ENCODE results near the gene CPA4. TPM values are rescaled to one million over a fixed set of nuclear protein-coding genes. Genes with fewer than 3 reads are reported as not detected.

CPA4 gene
- total RNA-seq, 1 donor from 2014 or later = 0.59 TPM

DNA sequence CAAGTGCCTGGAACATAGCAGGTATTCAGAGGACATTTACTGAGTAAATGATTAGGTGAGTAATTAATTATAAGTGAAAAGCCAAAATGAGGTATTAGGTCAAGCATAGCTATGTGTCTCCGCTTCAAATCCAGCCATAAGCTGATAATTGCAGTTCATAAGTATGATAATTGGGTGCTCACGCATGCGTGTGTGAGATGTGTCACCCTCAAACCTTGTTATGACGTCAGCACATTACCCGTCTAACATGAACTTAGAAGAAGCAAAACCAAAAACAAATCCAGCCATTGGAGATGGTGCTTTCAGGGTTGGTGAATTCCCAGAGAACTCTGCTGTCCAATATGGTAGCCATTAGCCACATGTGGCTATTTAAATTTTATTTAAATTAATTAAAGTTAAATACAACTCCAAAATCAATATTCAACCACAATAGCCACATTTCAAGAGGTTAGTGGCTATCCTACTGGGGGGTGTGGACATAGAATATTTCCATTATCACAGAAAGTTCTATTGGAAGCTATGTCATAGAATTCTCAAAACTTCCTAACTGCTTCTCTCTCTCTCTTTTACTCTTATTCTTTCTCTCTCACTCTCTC is 51.4 kb downstream of the CPA4 start, which contains the start of gene CPA5:
CPA5 (plus strand) TSS at position 546 of the 596 bp plus-strand sequence. CDS start 1,670 bp downstream, outside the sequence.
- no peak for DNase-seq (ENCODE audit: low read depth, low spot score)

DNA sequence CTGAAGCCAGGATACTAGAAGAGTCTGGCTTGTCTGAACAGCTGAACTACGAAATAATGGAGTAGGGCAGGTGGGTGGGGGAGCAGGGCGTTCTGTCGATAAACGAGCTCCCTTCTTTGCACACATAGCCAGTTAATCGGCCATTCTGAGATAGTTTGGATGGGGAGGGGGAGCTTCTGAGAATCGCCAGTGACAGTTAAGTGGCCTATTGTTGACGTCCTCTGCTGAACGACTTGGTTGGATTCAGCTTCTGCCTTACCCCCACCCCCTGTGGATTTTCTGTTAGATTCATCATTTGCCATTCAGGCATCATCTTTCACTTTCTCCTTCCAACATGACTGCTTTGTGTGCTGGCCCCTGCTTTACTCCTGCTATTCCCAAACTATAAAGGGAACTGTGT is 52.2 kb downstream of the CPA4 start:
- DNase-seq (ENCODE audit: low read depth, low spot score) = no peak

DNA sequence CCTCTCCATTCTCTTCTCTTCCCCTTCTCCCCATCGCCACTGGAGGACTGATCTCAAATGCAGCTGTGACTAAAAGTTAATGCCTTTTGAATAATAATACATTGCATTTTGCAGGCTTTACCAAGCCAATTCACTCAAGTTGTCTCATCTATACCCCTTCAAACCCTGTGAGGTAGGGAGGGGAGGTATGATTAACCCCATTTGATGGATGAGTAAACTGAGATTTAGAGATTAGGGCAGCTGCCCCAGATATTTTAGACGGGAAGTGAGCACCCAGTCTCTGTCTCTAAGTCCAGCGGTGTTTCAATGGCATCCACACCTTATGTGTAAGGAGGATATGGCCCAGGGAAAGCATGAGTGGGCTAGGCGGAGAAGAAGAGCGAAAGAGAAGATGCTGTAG is 52.8 kb downstream of the CPA4 start:
- no peak for DNase-seq (ENCODE audit: low read depth, low spot score)

DNA sequence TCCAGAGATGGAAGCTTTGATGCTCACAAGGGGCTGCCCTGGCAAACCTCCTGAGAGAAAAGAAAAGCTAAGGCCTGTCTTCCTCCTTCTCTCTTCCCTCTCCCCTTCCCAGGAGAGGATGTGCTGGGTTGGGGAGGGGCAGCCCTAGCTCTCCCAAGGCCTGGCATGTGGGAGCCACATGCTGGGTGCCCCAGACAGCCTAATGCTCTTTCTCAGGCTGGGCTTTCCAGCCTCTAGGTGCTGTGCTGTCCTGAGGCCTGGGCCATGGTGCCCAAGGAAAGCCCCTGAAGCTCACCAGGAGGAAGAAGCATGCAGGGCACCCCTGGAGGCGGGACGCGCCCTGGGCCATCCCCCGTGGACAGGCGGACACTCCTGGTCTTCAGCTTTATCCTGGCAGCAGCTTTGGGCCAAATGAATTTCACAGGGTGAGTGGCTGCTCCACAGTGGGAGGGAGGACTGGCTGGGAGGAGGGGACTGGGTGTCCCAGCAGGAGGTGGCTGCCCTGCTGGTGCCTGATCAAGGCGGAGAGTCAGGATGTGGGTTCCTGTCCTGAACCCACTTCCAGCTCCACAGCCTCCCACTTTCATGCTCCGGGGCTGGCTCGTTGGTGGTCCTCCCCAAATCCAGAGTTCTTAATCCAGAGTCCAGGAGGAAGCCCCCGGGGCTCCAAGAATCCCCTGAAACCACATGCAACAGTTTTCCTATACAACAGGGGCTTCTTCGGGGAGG is 53.4 kb downstream of the CPA4 start:
- no peak for DNase-seq (ENCODE audit: low read depth, low spot score)

DNA sequence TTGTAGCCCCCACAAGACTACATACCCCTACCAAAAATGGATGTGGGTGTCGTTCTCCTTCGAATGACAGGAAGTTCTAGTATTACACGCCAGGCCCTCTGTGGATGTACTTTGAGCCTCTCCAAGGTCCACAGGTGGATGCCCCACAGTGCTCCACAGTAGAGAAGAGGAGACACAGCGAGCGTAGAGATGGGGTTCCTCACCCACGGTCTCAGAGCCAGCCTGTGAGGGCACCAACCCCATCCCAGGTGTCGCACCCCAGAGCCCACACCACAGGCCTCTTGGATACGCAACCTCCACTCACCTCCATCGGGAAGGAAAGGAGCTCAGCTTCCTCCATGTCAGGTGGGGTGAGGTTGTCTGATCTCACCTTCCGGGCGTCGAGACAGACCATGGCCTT is 54.0 kb downstream of the CPA4 start:
- no peak for DNase-seq (ENCODE audit: low read depth, low spot score)

- DNase-seq (ENCODE audit: low read depth, low spot score) = no peak
These were observed 57.2 kb downstream of the CPA4 start for GRCh38 chr7:130349911-130350782.

DNA sequence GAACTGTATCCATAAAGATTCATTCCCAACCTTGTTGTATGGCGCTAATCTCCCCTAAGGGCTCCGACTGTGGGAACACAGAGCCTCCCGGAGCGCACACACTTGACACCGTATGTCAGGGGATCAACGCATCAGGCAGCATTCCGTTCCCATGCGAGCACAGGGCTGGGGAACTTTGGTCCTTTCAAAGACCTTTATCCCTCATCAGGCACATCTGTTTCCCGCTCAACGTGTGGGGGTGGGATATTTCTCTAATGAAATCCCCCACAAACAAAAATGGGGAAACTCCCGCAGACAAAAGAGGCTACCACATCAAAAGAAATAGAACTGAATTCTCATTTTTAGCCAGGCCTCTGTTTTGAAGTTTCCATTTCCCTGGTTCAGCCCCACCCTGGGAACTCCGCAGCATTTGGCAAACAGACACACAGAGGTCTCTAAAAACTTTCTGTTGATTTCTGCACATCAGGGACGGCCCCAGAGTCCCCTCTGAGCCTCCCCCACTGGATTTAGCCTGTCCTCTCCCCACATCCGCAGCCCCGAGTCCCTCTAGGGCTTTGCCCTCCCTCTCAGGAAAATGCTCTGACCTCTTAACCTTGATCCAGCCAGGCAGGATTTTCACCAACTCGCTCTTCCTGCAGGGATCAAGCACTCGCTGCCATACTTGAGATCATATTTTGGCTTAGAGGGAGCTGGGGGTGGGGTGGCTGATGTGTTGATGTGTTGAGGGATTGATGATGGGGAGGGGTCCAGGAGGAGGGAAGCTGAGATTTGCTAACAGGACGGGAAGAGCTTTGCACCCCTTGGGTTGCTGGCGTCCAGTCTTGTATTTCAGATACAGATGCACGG is 58.2 kb downstream of the CPA4 start:
- DNase-seq (ENCODE audit: low read depth, low spot score) = no peak

DNA sequence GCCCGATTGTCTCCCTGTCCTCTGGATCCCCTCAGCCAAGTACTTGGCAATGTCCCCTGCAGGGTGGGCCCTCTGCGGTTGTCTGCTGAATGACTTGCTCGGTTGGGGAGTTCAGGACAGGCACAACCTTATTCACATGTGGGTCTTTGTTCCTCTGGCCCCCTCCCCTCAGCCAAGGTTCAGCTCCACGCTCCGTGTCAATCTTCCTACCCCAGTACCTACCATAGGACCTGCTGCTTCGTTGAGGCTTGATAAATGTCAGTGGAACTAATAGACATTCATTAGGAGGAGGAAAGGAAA is 58.8 kb downstream of the CPA4 start:
- no peak for DNase-seq (ENCODE audit: low read depth, low spot score)

DNA sequence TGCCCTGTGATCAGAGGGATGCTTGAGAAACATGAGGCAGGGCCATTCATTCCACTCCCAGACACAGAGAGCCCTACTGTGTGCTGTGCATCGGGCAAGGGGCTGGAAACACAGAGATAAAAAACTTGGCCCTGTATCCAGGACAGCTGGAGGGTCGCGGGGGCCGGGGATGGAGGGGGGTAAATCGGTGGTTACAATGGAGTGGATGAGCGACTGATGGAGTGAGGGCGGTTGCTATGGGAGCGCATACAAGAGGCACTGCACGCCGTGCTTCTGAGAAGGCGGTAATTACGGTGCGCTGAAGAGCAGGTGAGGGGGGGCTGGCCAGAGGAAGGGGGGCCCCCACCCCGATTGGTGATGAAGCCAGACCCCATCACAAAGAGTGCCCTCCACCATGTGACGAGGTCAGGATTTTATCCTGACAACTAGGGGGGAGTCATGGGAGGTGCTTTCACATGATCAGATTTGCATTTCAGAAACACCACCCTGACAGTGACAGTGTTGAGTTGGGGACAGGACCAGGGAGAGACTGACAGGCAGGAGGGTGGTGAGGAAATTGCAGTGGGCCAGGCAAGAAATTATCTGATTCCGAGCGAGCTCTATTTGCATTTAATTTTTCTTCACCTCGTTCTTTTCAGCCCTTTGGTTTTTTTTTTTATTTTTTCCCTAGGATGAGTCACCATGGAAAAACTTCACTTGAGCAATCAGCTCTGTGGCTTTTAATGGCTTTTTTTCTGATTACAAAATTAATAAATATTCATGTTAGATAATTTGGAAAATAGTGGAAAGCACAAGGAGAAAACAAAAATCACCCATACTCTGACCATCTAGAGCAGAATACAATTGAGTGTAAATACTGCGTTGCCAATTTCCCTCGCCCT is 59.5 kb downstream of the CPA4 start:
- no peak for DNase-seq (ENCODE audit: low read depth, low spot score)

- no peak for DNase-seq (ENCODE audit: low read depth, low spot score)
These were observed 60.2 kb downstream of the CPA4 start for GRCh38 chr7:130353196-130353595.

GRCh38 chr7:130356121-130356875 is 63.3 kb downstream of the CPA4 start:
- DNase-seq (ENCODE audit: low read depth, low spot score) = no peak

GRCh38 chr7:130356876-130357611 is 64.1 kb downstream of the CPA4 start:
- DNase-seq (ENCODE audit: low read depth, low spot score) = no peak

DNA sequence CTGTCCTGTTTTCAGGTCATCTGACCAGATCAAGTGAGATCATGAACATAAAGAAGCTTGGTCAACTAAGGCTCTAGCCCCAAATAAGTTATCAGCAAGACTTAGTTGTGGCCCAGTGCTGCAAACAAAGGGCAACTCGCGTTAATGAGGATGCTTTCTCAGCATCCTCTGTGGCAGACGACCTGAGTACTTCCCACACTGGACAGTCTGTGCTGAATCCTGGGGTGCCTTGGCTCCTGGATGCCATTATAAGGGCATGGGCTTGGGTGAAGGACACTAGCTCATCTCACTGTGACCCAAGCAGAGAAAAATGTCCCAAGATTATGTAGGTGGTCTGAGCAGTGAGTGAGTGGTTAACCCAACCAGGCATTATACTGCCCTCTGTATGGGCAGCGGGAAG is 65.5 kb downstream of the CPA4 start:
- DNase-seq (ENCODE audit: low read depth, low spot score) = no peak

- DNase-seq (ENCODE audit: low read depth, low spot score) = no peak
These were observed 66.4 kb downstream of the CPA4 start for GRCh38 chr7:130359276-130359857.

- DNase-seq (ENCODE audit: low read depth, low spot score) = no peak
These were observed 67.6 kb downstream of the CPA4 start for GRCh38 chr7:130360518-130360917.

DNA sequence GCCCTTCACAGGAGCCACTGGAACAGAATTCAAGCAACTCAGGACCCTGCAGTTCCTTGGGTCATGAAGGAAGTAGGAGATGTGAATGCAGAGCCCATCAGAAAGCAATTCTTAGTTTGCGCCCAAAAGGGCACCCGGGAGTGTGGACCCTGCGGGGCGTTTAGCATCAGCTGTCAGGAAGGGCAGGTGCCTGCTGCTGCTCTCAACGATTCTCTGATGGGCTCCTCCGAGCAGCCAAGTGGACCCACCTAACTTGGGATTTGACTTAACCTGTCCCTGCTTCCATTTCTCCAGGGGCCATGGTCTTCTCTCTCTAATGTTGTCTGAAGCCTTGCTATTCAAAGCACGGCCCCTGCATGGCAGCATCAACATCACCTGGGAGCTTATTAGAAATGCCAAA is 68.7 kb downstream of the CPA4 start:
- DNase-seq (ENCODE audit: low read depth, low spot score) = no peak

GRCh38 chr7:130362251-130362816 is 69.4 kb downstream of the CPA4 start:
- no peak for DNase-seq (ENCODE audit: low read depth, low spot score)

Data from pulmonary artery endothelial cell (primary cell).